Kidney tubule cell (primary cell): ENCODE measurements around the gene RFTN1.

Experiments
- DNase-seq: peaks from one replicate; pipeline ENCODE4 v3.0.0-alpha.2; 2018; ENCODE audit warnings: low spot score

RFTN1 gene

GRCh38 chr3:16301507-16301906, 212.0 kb downstream of the RFTN1 start:
- DNase-seq: no peak

GRCh38 chr3:16300881-16301359, 212.6 kb downstream of the RFTN1 start:
- DNase-seq: peak; percentile 23

GRCh38 chr3:16300307-16300706, 213.2 kb downstream of the RFTN1 start:
- peak; percentile 82 for DNase-seq

- peak; percentile 22 for DNase-seq
Measured at GRCh38 chr3:16299746-16300145, 213.8 kb downstream of the RFTN1 start.

GRCh38 chr3:16298891-16299290, 214.6 kb downstream of the RFTN1 start:
- no peak for DNase-seq

- DNase-seq: peak; percentile 21
Measured at GRCh38 chr3:16297997-16298885, 215.3 kb downstream of the RFTN1 start.

- DNase-seq: no peak
Measured at GRCh38 chr3:16295298-16295890, 218.1 kb downstream of the RFTN1 start.

GRCh38 chr3:16294844-16295243, 218.7 kb downstream of the RFTN1 start:
- no peak for DNase-seq

- no peak for DNase-seq
Measured at GRCh38 chr3:16290827-16291196, 222.7 kb downstream of the RFTN1 start.

- DNase-seq: peak; percentile 49
Measured at GRCh38 chr3:16290007-16290826, 223.3 kb downstream of the RFTN1 start.

GRCh38 chr3:16289144-16289889, 224.2 kb downstream of the RFTN1 start:
- no peak for DNase-seq

GRCh38 chr3:16288664-16289063, 224.8 kb downstream of the RFTN1 start:
- DNase-seq: no peak

- DNase-seq: no peak
Measured at GRCh38 chr3:16286751-16287543, 226.6 kb downstream of the RFTN1 start.

GRCh38 chr3:16286161-16286560, 227.3 kb downstream of the RFTN1 start:
- DNase-seq: peak; percentile 34

- no peak for DNase-seq
Measured at GRCh38 chr3:16284633-16285032, 228.9 kb downstream of the RFTN1 start.

- DNase-seq: no peak
Measured at GRCh38 chr3:16280671-16281070, 232.8 kb downstream of the RFTN1 start.

GRCh38 chr3:16279010-16279801, 234.3 kb downstream of the RFTN1 start:
- no peak for DNase-seq

- DNase-seq: no peak
Measured at GRCh38 chr3:16277471-16277870, 236.0 kb downstream of the RFTN1 start.

- DNase-seq: no peak
Measured at GRCh38 chr3:16273867-16274266, 239.6 kb downstream of the RFTN1 start.

- no peak for DNase-seq
Measured at GRCh38 chr3:16272588-16272987, 240.9 kb downstream of the RFTN1 start.
